Spleen (tissue), 7 donors: ENCODE measurements around the gene ENTR1.

Experiments
- POLR2A ChIP-seq, 3 donors: fragments of 450-650 bp; IDR thresholded peaks; one replicate each; pipeline ENCODE4 v1.5.1; 2017; ENCODE audit warnings: antibody characterized with exemption in 3 of 3, mild to moderate bottlenecking in 1 of 3
- POLR2AphosphoS5 ChIP-seq, 3 donors: sonication (generic); formaldehyde crosslinking; IDR thresholded peaks; one replicate each; pipeline ENCODE4 v1.5.1; 2017; ENCODE audit warnings: antibody characterized with exemption in 3 of 3
- TF ChIP-seq, protein P1 (sequence below), 11 experiments: fragments of 200-600 bp in 7 of 11; fragments of 450-650 bp in 4 of 11; sonication (generic) in 4 of 11; IDR thresholded peaks in 8 of 11; conservative IDR thresholded peaks in 3 of 11; 1 replicate in 7 of 11; 2 replicates in 4 of 11; pipeline versions ENCODE4 v1.4.0 to v1.8.0; 2016 to 2021; ENCODE audit warnings: antibody characterized with exemption in 11 of 11, inconsistent platforms in 4 of 11, mild to moderate bottlenecking in 1 of 11
- donor health status: DM: no; HTN: no; CAD: no; lungs with moderate emphysema.
- donor health status: DM: no; HTN: no; CAD: no.
- donor health status: DM: no; HTN: no; CAD: no.

DNA sequence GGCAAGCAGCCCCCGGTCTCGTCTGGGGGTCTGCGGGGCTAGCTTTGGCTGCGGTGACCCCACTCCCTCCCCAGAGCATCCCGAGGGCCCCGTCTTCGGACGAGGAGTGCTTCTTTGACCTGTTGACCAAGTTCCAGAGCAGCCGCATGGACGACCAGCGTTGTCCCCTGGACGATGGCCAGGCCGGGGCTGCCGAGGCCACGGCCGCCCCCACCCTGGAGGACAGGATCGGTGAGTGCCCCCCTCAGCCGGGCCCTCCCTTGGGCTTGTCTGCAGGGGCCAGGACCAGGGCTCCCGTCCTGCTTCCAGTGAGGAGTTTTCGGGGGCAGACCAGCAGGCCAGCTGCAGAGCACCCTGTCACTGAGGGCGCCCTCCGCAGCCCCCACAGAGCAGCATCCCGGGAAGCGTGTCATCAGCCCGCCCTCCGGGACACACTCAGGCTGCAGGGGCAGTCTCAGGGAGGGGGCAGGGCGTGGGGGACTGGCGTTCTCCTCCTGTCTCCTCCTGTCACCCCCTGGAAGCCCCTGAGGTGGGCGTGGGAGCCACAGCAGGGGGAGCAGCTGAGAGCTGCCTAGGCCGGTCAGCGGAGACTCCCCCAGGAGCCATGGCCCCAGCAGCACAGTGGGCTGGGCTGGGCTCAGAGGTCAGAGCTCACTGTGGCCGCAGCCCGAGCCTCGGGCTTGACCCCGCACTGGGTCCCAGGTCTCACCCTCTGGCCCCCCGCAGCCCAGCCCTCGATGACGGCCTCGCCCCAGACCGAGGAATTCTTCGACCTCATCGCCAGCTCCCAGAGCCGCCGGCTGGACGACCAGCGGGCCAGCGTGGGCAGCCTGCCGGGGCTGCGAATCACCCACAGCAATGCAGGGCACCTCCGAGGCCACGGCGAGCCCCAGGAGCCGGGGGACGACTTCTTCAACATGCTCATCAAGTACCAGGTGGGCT is 54.5 kb downstream of the ENTR1 start:
- TF ChIP-seq, protein P1, sequence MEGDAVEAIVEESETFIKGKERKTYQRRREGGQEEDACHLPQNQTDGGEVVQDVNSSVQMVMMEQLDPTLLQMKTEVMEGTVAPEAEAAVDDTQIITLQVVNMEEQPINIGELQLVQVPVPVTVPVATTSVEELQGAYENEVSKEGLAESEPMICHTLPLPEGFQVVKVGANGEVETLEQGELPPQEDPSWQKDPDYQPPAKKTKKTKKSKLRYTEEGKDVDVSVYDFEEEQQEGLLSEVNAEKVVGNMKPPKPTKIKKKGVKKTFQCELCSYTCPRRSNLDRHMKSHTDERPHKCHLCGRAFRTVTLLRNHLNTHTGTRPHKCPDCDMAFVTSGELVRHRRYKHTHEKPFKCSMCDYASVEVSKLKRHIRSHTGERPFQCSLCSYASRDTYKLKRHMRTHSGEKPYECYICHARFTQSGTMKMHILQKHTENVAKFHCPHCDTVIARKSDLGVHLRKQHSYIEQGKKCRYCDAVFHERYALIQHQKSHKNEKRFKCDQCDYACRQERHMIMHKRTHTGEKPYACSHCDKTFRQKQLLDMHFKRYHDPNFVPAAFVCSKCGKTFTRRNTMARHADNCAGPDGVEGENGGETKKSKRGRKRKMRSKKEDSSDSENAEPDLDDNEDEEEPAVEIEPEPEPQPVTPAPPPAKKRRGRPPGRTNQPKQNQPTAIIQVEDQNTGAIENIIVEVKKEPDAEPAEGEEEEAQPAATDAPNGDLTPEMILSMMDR (IDR thresholded peaks at IDR 0.05 in 8 of 11, conservative IDR thresholded peaks at IDR 0.05 in 3 of 11), result no peak
- TF ChIP-seq POLR2AphosphoS5 (IDR thresholded peaks at IDR 0.05) (peak in 2 of 3 donors; percentile 60 to 80), POLR2A (IDR thresholded peaks at IDR 0.05) (no peak)
